Prostate gland (tissue), 2 donors: ENCODE measurements around the gene B3GAT1.

Source experiments
- CTCF ChIP-seq, 4 experiments: fragments of 200-600 bp in 2 of 4; fragments of 450-650 bp in 2 of 4; sonication (generic) in 2 of 4; IDR thresholded peaks; 1 replicate in 3 of 4; 2 replicates in 1 of 4; pipeline ENCODE4 v1.5.1; 2016 to 2019; ENCODE audit warnings: antibody characterized with exemption in 4 of 4, mild to moderate bottlenecking in 2 of 4, moderate library complexity in 2 of 4
- POLR2A ChIP-seq: fragments of 450-650 bp; IDR thresholded peaks from one replicate; pipeline ENCODE4 v1.6.1; 2016; ENCODE audit warnings: antibody characterized with exemption, mild to moderate bottlenecking
- POLR2AphosphoS5 ChIP-seq: sonication (generic); formaldehyde crosslinking; IDR thresholded peaks from one replicate; pipeline ENCODE4 v1.6.1; 2017; ENCODE audit warnings: antibody characterized with exemption

DNA sequence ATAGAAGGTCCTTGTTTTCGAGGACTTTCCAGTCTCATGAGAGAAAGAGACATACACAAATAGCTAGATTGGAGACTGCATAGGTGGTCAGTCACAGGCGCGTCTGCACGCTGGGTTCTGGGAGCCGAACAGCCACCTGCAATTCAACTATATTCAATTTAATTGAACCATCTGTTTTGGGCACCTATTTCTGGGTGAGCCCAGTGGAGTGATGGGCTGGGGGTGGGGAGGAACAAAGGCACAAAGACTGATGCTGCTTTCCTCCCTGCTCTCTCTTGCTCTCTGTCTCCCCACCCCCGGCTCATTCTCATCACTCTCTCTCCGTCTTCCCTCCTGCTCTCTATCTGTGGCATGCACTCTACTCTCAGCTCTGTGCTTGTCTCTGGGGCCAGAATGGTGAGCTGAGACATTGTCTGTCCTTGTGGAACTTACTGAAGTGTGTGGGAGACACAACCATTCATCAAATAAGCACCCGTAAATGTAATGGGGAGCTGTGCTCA lies 48.1 kb upstream of the B3GAT1 start:
- TF ChIP-seq POLR2A, result no peak
- TF ChIP-seq CTCF (IDR thresholded peaks at IDR 0.05), result no peak
- no peak for TF ChIP-seq POLR2AphosphoS5
